A673 (cell line): Measurements from ENCODE around the gene C21orf91. TPM values are rescaled to one million over a fixed set of nuclear protein-coding genes. Genes with fewer than 3 reads are reported as not detected.
"Not testable (repeated sequence)": the region's sequence is repeated elsewhere in the genome, so short reads cannot be mapped to it uniquely, and the experiment has no call there.

ENCODE experiments used
- BruUV-seq: library from RNA; stranded (reverse); fragments of 400-500 nt; replicated peaks from 2 replicates; lab custom pipeline; 2021; lab: Mats Ljungman, UMichigan
- CTCF ChIA-PET: fragments of 300-600 bp; sonication (Branson Sonifier 250); formaldehyde crosslinking; loops from one replicate; lab custom pipeline; 2022; ENCODE audit warnings: antibody characterized with exemption; lab: Charles Lee
- POLR2A ChIA-PET: fragments of 300-600 bp; sonication (Branson Sonifier 250); formaldehyde crosslinking; loops from one replicate; lab custom pipeline; 2022; ENCODE audit warnings: antibody characterized with exemption; ENCODE audit not compliant: low non-redundant PET; lab: Charles Lee
- DNase-seq: peaks from one replicate; pipeline ENCODE4 v3.0.0-alpha.2; 2015; ENCODE audit warnings: low spot score
- H3K27ac ChIP-seq: fragments of 200-600 bp; sonication (generic); 2 replicates; pipeline ENCODE4 v1.5.1; 2016; ENCODE audit warnings: mixed run types, low read depth, mild to moderate bottlenecking, mixed read lengths, antibody characterized with exemption, low read length; ENCODE audit not compliant: poor library complexity, severe bottlenecking
- H3K27me3 ChIP-seq: fragments of 200-600 bp; sonication (generic); replicated peaks from 2 replicates; pipeline ENCODE4 v1.6.1; 2017; ENCODE audit warnings: mixed run types, low read depth, mild to moderate bottlenecking, mixed read lengths, antibody characterized with exemption, low read length; ENCODE audit not compliant: insufficient read depth, poor library complexity
- H3K36me3 ChIP-seq: fragments of 200-600 bp; sonication (generic); 2 replicates; pipeline ENCODE4 v1.6.1; 2016; ENCODE audit warnings: mixed run types, mild to moderate bottlenecking, mixed read lengths, antibody characterized with exemption, low read length; ENCODE audit not compliant: insufficient read depth, poor library complexity, severe bottlenecking
- H3K4me1 ChIP-seq: fragments of 200-600 bp; sonication (generic); 2 replicates; pipeline ENCODE4 v1.6.1; 2017; ENCODE audit warnings: mixed run types, mild to moderate bottlenecking, mixed read lengths, antibody characterized with exemption, low read length; ENCODE audit not compliant: insufficient read depth, poor library complexity, severe bottlenecking
- H3K4me3 ChIP-seq: fragments of 200-600 bp; sonication (generic); 2 replicates; pipeline ENCODE4 v1.5.1; 2016; ENCODE audit warnings: low read depth, mixed run types, mild to moderate bottlenecking, mixed read lengths, low read length; ENCODE audit not compliant: poor library complexity, severe bottlenecking
- H3K9me3 ChIP-seq: fragments of 200-600 bp; sonication (generic); 2 replicates; pipeline ENCODE4 v1.6.1; 2016; ENCODE audit warnings: mixed run types, low read depth, mild to moderate bottlenecking, mixed read lengths, antibody characterized with exemption, low read length; ENCODE audit not compliant: poor library complexity, severe bottlenecking
- CTCF ChIP-seq: fragments of 300-800, 200-600 bp; sonication (generic); conservative IDR thresholded peaks from 2 replicates; pipeline ENCODE4 v1.5.1; 2017; ENCODE audit warnings: low read depth, mild to moderate bottlenecking, antibody characterized with exemption, low read length, moderate library complexity, mixed read lengths
- EZH2 ChIP-seq: fragments of 200-600 bp; sonication (generic); IDR thresholded peaks from 2 replicates; pipeline ENCODE4 v1.6.1; 2017; ENCODE audit warnings: borderline replicate concordance, low read depth, mild to moderate bottlenecking, mixed read lengths, antibody characterized with exemption, low read length; ENCODE audit not compliant: poor library complexity, severe bottlenecking
- intact Hi-C: fragments of 100-400 bp; cut with micrococcal nuclease; formaldehyde crosslinking; loops from one replicate; pipeline ENCODE4 v1.10.0; 2022; ENCODE audit not compliant: unreplicated experiment
- total RNA-seq: library from RNA; stranded (reverse); gene quantifications from 2 replicates; pipeline ENCODE4 v1.2.3, GENCODE V29; 2021

Gene C21orf91
- total RNA-seq, 1 experiment from 2014 or later: 23.5 TPM

- Histone ChIP-seq H3K4me3 (no peak overlapping the region), H3K36me3 (no peaks in the 10 kb centered on the region), H3K9me3 (no peaks in the 10 kb centered on the region), H3K27ac (no peak overlapping the region), H3K4me1 (no peaks in the 10 kb centered on the region), H3K27me3 (no peaks in the 10 kb centered on the region)
- intact Hi-C loops: no loop called here
- BruUV-seq: no TSS peak
- no peak for TF ChIP-seq CTCF
- TF ChIP-seq EZH2: no peak
- ChIA-PET POLR2A (no interaction called here), CTCF (no interaction called here)
- no peak for DNase-seq
Observed at GRCh38 chr21:17775431-17776126, 43.6 kb downstream of the C21orf91 start.

- intact Hi-C loops, BruUV-seq, H3K27ac ChIP-seq, H3K4me3 ChIP-seq, POLR2A ChIA-PET, H3K4me1 ChIP-seq, CTCF ChIA-PET, H3K36me3 ChIP-seq, DNase-seq, H3K9me3 ChIP-seq, H3K27me3 ChIP-seq: not testable (repeated sequence)
Observed at GRCh38 chr21:17775021-17775420, 44.1 kb downstream of the C21orf91 start.

- H3K4me1 ChIP-seq: no peaks in the 10 kb centered on the region
- no peak for DNase-seq
- intact Hi-C loops: no loop called here
- no peaks in the 10 kb centered on the region for H3K36me3 ChIP-seq
- H3K27me3 ChIP-seq: no peaks in the 10 kb centered on the region
- no peaks in the 10 kb centered on the region for H3K9me3 ChIP-seq
- BruUV-seq: no TSS peak
- POLR2A ChIA-PET: no interaction called here
- TF ChIP-seq CTCF (no peak), EZH2 (no peak)
- H3K4me3 ChIP-seq: no peak overlapping the region
- CTCF ChIA-PET: no interaction called here
- no peak overlapping the region for H3K27ac ChIP-seq
Observed at GRCh38 chr21:17769447-17769845, 49.7 kb downstream of the C21orf91 start.

GRCh38 chr21:17768840-17769446 is 50.2 kb downstream of the C21orf91 start:
- H3K36me3 ChIP-seq: no peaks in the 10 kb centered on the region
- DNase-seq: no peak
- no peaks in the 10 kb centered on the region for H3K4me1 ChIP-seq
- CTCF ChIA-PET: no interaction called here
- intact Hi-C loops: no loop called here
- H3K9me3 ChIP-seq: no peaks in the 10 kb centered on the region
- TF ChIP-seq CTCF: no peak
- no peaks in the 10 kb centered on the region for H3K27me3 ChIP-seq
- H3K4me3 ChIP-seq: no peak overlapping the region
- H3K27ac ChIP-seq: no peak overlapping the region
- POLR2A ChIA-PET: no interaction called here
- BruUV-seq: no TSS peak
